Astrocyte (in vitro differentiated cells and primary cell): ENCODE results near the gene TBCEL.

ENCODE experiments used
- EZH2 ChIP-seq: IDR thresholded peaks from 2 replicates; pipeline ENCODE4 v1.6.1; 2012; ENCODE audit warnings: mild to moderate bottlenecking, low read length, inconsistent platforms; ENCODE audit not compliant: insufficient read depth
- TF ChIP-seq, protein P1 (sequence below): IDR thresholded peaks from 2 replicates; pipeline ENCODE4 v1.5.1; 2011; ENCODE audit warnings: low read depth, mild to moderate bottlenecking, inconsistent platforms, low read length, moderate library complexity; ENCODE audit not compliant: insufficient read depth

DNA sequence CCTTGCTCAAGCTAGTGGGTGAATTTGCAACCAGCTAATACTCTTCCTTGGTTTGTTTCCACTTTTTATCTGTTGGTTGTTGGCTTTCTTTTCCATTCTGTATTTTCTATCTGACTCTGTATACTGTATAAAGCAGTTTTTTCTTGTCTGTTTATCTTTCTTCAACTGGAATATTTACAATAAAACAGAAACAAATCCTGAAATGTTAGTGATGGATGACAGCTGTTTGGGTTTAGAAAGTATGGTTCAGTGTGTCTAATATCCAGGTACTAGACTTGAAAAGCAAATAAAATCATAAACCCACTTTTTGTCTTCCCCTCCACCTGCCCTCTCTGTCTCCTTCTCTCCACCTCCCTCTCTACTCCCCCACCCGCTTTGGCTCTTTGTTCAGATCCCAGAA, 35.3 kb upstream of the TBCEL start:
- TF ChIP-seq, protein P1, sequence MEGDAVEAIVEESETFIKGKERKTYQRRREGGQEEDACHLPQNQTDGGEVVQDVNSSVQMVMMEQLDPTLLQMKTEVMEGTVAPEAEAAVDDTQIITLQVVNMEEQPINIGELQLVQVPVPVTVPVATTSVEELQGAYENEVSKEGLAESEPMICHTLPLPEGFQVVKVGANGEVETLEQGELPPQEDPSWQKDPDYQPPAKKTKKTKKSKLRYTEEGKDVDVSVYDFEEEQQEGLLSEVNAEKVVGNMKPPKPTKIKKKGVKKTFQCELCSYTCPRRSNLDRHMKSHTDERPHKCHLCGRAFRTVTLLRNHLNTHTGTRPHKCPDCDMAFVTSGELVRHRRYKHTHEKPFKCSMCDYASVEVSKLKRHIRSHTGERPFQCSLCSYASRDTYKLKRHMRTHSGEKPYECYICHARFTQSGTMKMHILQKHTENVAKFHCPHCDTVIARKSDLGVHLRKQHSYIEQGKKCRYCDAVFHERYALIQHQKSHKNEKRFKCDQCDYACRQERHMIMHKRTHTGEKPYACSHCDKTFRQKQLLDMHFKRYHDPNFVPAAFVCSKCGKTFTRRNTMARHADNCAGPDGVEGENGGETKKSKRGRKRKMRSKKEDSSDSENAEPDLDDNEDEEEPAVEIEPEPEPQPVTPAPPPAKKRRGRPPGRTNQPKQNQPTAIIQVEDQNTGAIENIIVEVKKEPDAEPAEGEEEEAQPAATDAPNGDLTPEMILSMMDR: no peak
- TF ChIP-seq EZH2: no peak
